Endodermal cell (in vitro differentiated cells): ENCODE measurements around the gene SLFN13. TPM values are rescaled to one million over a fixed set of nuclear protein-coding genes. Genes with fewer than 3 reads are reported as not detected.
A peak's percentile ranks its signal among the peaks of the same experiment; 100 is the strongest.

ENCODE experiments used
- DNase-seq: peaks from one replicate; pipeline ENCODE4 v3.0.0-alpha.2; 2017
- H3K27ac ChIP-seq: 2 replicates; pipeline ENCODE4 v1.5.1; 2013; ENCODE audit warnings: mild to moderate bottlenecking, low read depth, low read length, moderate library complexity
- H3K27me3 ChIP-seq: 2 replicates; pipeline ENCODE4 v1.6.1; 2013; ENCODE audit warnings: mild to moderate bottlenecking, low read length, moderate library complexity; ENCODE audit not compliant: insufficient read depth, control insufficient read depth, poor library complexity, severe bottlenecking
- H3K36me3 ChIP-seq: 2 replicates; pipeline ENCODE4 v1.7.0; 2013; ENCODE audit warnings: mild to moderate bottlenecking, low read length, moderate library complexity; ENCODE audit not compliant: control insufficient read depth, insufficient read depth
- H3K4me1 ChIP-seq: one replicate; pipeline ENCODE4 v1.7.0; 2013; ENCODE audit warnings: low read length; ENCODE audit not compliant: control insufficient read depth, insufficient read depth
- H3K4me3 ChIP-seq: 2 replicates; pipeline ENCODE4 v1.5.1; 2013; ENCODE audit warnings: mild to moderate bottlenecking, low read length, moderate library complexity
- H3K9ac ChIP-seq: 2 replicates; pipeline ENCODE4 v1.6.1; 2013; ENCODE audit warnings: mild to moderate bottlenecking, low read length, moderate library complexity; ENCODE audit not compliant: poor library complexity, severe bottlenecking; ENCODE audit errors: extremely low read depth
- H3K9me3 ChIP-seq: 2 replicates; pipeline ENCODE4 v1.6.1; 2013; ENCODE audit warnings: mild to moderate bottlenecking, low read length, moderate library complexity; ENCODE audit not compliant: control insufficient read depth
- H3K27ac Mint-ChIP-seq: 2 replicates; pipeline ENCODE4 v1.8.0; 2020; ENCODE audit warnings: mixed read lengths
- H3K27me3 Mint-ChIP-seq: 2 replicates; pipeline ENCODE4 v1.8.0; 2021; ENCODE audit warnings: mild to moderate bottlenecking, mixed read lengths; ENCODE audit not compliant: insufficient read depth
- H3K36me3 Mint-ChIP-seq: 2 replicates; pipeline ENCODE4 v1.8.0; 2020; ENCODE audit warnings: low read depth, mixed read lengths
- H3K4me1 Mint-ChIP-seq: 2 replicates; pipeline ENCODE4 v1.8.0; 2020; ENCODE audit warnings: mixed read lengths
- H3K4me3 Mint-ChIP-seq: 2 replicates; pipeline ENCODE4 v1.8.0; 2020; ENCODE audit warnings: mild to moderate bottlenecking, moderate library complexity, mixed read lengths
- H3K9me3 Mint-ChIP-seq: 2 replicates; pipeline ENCODE4 v1.8.0; 2020; ENCODE audit warnings: mild to moderate bottlenecking, mixed read lengths
- WGBS, 2 experiments: methylation state at CpG; one replicate each; pipeline versions ENCODE4 v1.1.5 to v1.1.7; 2013; ENCODE audit warnings: missing lambda C conversion rate in 2 of 2, mixed read lengths in 1 of 2; ENCODE audit not compliant: insufficient coverage in 1 of 2, insufficient read length in 1 of 2; 5-methylcytosine and 5-hydroxymethylcytosine counted together
- long read RNA-seq, 4 experiments: library from polyadenylated mRNA in 2 of 4; library from RNA in 1 of 4; library from capped mRNA in 1 of 4; stranded (forward) in 3 of 4; unstranded in 1 of 4; transcript quantifications; one replicate each; pipeline ENCODE4 v2.0.0, GENCODE V29; 2020 to 2021; ENCODE audit warnings: inconsistent platforms in 1 of 4
- polyA plus RNA-seq, 2 experiments: library from polyadenylated mRNA; stranded (reverse); fragments of 50-300 nt; gene quantifications; one replicate each; pipeline ENCODE4 v1.2.3, GENCODE V29; 2013
- total RNA-seq, 2 donors: library from RNA; stranded (reverse); fragmentation: NEBNext Ultra II Directional in 1 of 2; extraction: Animal tissue kit (Norgen Biotek cat#: 25700) in 1 of 2; gene quantifications; 2 replicates in 1 of 2; 3 replicates in 1 of 2; pipeline ENCODE4 v1.2.1, GENCODE V29; 2021
- TF ChIP-seq, protein P1 (sequence below): fragments of 200-600 bp; sonication (generic); conservative IDR thresholded peaks from 2 replicates; pipeline ENCODE4 v1.5.0; 2021; ENCODE audit warnings: antibody characterized with exemption, mild to moderate bottlenecking

Gene SLFN13, protein sequence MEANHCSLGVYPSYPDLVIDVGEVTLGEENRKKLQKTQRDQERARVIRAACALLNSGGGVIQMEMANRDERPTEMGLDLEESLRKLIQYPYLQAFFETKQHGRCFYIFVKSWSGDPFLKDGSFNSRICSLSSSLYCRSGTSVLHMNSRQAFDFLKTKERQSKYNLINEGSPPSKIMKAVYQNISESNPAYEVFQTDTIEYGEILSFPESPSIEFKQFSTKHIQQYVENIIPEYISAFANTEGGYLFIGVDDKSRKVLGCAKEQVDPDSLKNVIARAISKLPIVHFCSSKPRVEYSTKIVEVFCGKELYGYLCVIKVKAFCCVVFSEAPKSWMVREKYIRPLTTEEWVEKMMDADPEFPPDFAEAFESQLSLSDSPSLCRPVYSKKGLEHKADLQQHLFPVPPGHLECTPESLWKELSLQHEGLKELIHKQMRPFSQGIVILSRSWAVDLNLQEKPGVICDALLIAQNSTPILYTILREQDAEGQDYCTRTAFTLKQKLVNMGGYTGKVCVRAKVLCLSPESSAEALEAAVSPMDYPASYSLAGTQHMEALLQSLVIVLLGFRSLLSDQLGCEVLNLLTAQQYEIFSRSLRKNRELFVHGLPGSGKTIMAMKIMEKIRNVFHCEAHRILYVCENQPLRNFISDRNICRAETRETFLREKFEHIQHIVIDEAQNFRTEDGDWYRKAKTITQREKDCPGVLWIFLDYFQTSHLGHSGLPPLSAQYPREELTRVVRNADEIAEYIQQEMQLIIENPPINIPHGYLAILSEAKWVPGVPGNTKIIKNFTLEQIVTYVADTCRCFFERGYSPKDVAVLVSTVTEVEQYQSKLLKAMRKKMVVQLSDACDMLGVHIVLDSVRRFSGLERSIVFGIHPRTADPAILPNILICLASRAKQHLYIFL
- 10 to 100 TPM; 27.4 to 58.7 TPM for total RNA-seq
- polyA plus RNA-seq (2013, experiment 1 of 2): 2.6 TPM
- 2.9 TPM for polyA plus RNA-seq (2013, experiment 2 of 2)
- long read RNA-seq, experiment 1, full-length matches to known transcripts: 5 of 13 reads
- long read RNA-seq, experiment 1, partial matches to known transcripts: 1 of 13 reads
- long read RNA-seq, experiment 1, other reads (novel, unspliced or antisense): 7 of 13 reads
- long read RNA-seq, experiment 2, full-length matches to known transcripts: 34 of 73 reads
- long read RNA-seq, experiment 2, partial matches to known transcripts: 5 of 73 reads
- long read RNA-seq, experiment 2, other reads (novel, unspliced or antisense): 34 of 73 reads
- long read RNA-seq, experiment 3, full-length matches to known transcripts: 30 of 48 reads
- long read RNA-seq, experiment 3, partial matches to known transcripts: 4 of 48 reads
- long read RNA-seq, experiment 3, other reads (novel, unspliced or antisense): 14 of 48 reads
- long read RNA-seq, experiment 4, full-length matches to known transcripts: 3 of 5 reads
- long read RNA-seq, experiment 4, partial matches to known transcripts: 0 of 5 reads
- long read RNA-seq, experiment 4, other reads (novel, unspliced or antisense): 2 of 5 reads

DNA sequence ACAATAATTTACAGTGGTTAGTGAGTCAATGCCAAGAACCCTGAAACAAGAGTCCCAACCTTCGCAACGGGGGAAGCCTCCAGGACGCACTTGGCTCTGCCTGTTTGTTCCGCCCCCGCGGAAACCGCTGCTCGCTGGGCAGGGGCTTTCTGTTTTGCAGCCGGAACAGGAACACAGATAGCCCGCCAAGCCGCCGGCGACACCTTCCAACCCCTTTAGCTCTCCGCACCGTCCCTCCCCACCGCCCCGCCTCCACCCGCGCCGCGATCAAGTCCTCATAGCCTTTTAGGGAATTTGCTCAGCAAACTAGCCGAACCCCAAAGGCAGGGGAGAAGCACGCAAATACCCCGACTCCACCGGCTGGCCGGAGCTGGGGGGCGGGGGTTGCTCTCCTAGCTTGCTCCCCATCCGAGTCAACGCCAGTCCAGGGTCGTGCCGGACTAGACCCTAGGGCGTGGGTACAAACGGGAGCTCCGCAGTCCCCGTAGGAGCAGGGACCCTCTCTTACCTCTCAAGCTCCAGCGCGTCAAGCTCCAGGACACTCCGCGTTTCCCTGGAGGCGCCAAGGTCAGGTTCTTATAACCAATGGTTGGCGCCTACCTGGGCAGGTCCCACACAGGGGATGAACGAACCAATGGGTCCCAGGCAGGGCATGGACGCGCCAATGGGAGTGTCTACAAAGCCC lies at the start of gene SLFN13:
Gene SLFN13, minus strand, starts transcription at position 553 of the 685 bp plus-strand sequence. CDS start 3,086 bp downstream, outside the sequence.
- H3K9ac ChIP-seq: no peak within 1 kb of the TSS
- peaks cover 7% of the 10 kb centered on the region for H3K36me3 Mint-ChIP-seq
- peak within 1 kb of the TSS; percentile 85 for H3K27ac Mint-ChIP-seq
- peak within 1 kb of the TSS; percentile 42 for H3K27ac ChIP-seq
- no peaks in the 10 kb centered on the region for H3K9me3 ChIP-seq
- H3K4me3 ChIP-seq: no peak within 1 kb of the TSS
- 70 to 71% methylated on average over 17 to 44 of the region's 44 CpGs for WGBS, 2 experiments
- H3K27me3 Mint-ChIP-seq: peaks cover 46% of the 10 kb centered on the region
- no peaks in the 10 kb centered on the region for H3K27me3 ChIP-seq
- peak within 1 kb of the TSS; percentile 70 for H3K4me3 Mint-ChIP-seq
- peaks cover 7% of the 10 kb centered on the region for H3K9me3 Mint-ChIP-seq
- no peaks in the 10 kb centered on the region for H3K4me1 ChIP-seq
- H3K4me1 Mint-ChIP-seq: peaks cover 6% of the 10 kb centered on the region
- no peaks in the 10 kb centered on the region for H3K36me3 ChIP-seq
- DNase-seq: peak; percentile 95
- TF ChIP-seq, protein P1, sequence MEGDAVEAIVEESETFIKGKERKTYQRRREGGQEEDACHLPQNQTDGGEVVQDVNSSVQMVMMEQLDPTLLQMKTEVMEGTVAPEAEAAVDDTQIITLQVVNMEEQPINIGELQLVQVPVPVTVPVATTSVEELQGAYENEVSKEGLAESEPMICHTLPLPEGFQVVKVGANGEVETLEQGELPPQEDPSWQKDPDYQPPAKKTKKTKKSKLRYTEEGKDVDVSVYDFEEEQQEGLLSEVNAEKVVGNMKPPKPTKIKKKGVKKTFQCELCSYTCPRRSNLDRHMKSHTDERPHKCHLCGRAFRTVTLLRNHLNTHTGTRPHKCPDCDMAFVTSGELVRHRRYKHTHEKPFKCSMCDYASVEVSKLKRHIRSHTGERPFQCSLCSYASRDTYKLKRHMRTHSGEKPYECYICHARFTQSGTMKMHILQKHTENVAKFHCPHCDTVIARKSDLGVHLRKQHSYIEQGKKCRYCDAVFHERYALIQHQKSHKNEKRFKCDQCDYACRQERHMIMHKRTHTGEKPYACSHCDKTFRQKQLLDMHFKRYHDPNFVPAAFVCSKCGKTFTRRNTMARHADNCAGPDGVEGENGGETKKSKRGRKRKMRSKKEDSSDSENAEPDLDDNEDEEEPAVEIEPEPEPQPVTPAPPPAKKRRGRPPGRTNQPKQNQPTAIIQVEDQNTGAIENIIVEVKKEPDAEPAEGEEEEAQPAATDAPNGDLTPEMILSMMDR: no peak

DNA sequence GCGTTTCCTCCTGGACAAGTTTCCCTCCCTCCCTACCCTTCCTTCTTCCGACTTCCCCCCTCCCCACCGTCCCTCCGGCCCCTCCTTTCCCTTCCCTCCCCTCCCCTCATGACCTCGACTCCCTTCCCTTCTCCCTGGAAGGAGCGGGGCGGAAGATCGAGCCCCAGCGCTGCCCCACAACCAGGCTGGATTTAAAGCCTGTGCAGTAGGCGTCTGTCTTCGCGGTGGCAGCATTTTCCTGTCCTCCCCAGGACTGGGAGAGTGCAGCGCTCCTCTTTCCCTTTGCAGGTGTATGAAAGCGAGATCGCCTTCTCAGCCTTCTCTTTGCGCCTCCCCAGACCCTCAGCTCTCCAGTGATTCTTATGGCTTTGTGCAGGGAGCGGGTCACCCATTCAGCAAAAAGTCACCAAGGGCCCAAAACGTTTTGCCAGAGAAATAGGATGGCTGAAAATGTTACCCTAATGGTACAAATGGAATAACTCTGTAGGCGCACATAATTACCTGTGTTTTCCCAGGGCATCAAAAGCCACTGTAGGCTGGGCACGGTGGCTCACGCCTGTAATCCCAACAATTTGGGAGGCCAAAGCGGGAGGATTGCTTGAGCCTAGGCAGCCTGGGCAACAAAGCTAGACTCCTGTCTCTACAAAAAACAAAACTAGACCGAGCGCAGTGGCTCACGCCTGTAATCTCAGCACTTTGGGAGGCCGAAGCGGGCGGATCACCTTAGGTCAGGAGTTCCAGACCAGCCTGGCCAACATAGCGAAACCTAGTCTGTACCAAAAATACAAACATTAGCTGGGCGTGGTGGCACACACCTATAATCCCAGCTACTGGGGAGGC lies 48.1 kb upstream of the SLFN13 start:
- no peak for DNase-seq
- H3K4me3 Mint-ChIP-seq: no peak overlapping the region
- 78 to 82% methylated on average over 16 to 30 of the region's 30 CpGs for WGBS, 2 experiments
- Histone ChIP-seq H3K27ac (no peak overlapping the region), H3K4me3 (no peak overlapping the region), H3K9me3 (peaks cover 13% of the 10 kb centered on the region), H3K27me3 (peaks cover 36% of the 10 kb centered on the region), H3K9ac (no peak overlapping the region), H3K36me3 (no peaks in the 10 kb centered on the region), H3K4me1 (no peaks in the 10 kb centered on the region)
- peaks cover 2% of the 10 kb centered on the region for H3K4me1 Mint-ChIP-seq
- no peak overlapping the region for H3K27ac Mint-ChIP-seq
- H3K36me3 Mint-ChIP-seq: peaks cover 4% of the 10 kb centered on the region
- H3K27me3 Mint-ChIP-seq: peaks cover 89% of the 10 kb centered on the region
- H3K9me3 Mint-ChIP-seq: peaks cover 19% of the 10 kb centered on the region
- TF ChIP-seq, protein P1: no peak
